Measurements from ENCODE around the gene GALNTL6.

Gene GALNTL6

DNA sequence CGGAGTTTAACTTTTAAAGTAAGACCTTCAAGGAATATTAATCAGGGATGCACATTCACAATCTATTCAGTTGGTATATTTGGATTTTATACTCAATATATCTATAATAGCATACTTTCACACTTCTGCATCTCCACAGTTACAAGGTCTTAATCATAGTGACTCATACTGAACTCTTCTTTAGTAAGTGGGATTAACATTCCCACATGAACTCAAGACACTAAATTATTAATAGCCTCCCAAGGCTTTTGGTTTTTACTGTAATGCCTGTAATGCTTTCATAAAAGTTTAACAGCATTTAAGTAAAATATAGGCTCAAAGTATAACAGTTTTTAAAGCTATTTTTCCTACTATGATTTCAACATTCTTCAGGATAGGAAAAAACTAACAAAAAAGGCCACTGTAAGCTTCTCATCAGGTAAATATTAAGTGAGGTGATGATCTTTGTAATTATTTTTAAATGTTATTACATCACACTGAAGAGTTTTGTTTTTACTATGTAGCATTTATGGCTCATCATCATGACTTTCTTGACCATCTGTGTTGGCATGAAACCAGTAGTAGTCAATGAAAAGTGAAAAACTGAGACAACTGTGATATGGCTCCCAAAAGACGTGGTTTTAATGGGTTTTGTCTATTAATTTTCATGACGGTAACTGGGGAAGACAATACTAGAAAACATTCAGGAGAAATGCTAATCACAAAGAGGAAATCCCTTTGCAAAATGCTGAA lies 1263.9 kb downstream of the GALNTL6 start:
- intact Hi-C loops (cut with DNase I), result no loop called here
- DNase-seq, result no peak

- intact Hi-C loops (cut with DNase I), result no loop called here
- DNase-seq, result no peak
Observed at GRCh38 chr4:173088144-173088543, 1274.9 kb downstream of the GALNTL6 start.

Data from head of caudate nucleus (tissue), 42 donors.